Measurements from ENCODE around the gene CD34.
"Not testable (repeated sequence)": the region's sequence is repeated elsewhere in the genome, so short reads cannot be mapped to it uniquely, and the experiment has no call there.

CD34 gene

DNA sequence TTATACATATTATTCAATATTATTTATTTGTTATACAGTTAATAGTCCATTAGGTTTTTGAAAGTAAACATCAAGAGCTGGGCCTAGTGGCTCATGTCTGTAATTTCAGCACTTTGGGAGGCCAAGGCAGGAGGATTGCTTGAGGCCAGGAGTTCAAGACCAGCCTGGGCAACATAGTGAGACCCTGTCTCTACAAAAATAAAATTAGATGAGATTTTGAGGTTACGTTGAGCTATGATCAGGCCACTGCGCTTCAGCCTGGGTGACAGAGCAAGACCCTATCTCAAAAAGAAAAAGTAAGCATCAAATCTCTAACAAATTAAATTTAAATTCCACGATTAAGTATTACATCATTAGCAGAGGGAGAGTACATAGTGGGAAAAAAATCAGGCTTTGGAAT, 15.0 kb upstream of the CD34 start:
- DNase-seq: not testable (repeated sequence)

DNA sequence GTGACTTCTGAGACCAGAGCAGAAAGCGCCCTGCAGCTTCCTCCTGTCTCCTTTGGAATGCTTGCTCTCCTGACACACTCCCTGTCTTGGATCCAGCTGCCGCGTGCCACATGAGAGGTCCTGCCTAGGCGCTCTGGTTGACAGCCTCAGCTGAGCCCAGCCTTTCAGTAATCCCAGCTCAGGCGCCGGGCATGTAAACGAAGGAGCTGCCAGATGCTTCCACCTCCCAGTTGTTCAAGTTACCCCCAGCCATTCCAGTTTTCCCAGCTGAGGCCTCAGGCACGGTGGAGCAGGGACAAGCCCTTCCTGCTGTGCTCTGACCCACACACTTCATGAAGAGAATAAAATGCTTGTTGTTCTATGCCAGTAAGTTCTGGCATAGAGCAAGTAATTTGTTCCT, 14.3 kb upstream of the CD34 start:
- no peak for DNase-seq

DNA sequence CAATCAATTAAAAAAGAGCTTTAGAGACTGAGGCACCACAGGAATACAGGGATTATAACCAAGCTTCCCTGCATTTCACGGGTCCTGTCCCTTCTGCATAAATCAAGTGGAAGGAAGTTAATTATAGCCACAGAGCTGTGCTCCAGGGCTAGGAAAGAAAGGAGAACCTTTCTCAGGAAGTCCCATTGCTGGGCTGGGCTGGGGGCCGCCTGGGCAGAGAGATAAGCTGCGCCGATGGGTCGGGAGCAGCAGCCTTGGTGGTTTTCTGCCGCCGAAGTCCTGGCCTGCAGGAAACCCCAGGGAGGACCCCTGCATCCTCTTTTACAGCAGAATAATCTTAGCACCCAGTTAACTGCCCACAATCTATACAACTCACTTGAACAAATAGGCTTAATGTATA, 12.6 kb upstream of the CD34 start:
- no peak for DNase-seq

DNA sequence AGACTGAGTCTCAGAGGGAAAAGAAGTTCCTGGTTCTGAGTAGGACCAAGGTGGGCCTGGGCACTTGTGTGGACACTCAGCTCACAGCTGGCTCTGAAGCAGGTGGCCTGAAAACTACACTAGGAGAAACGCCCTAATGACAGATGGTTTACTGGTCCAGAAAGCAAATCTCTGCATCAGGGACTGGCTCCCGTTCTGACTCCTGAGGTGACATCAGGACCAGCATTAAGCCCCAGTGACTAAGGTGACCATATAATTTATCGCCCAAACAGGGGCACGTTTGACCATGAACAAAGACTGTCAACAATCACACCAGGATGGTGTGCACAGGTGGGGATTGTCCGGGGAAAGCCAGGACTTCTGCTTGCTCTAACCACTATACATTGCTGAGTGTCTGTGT, 12.2 kb upstream of the CD34 start:
- DNase-seq: no peak

DNA sequence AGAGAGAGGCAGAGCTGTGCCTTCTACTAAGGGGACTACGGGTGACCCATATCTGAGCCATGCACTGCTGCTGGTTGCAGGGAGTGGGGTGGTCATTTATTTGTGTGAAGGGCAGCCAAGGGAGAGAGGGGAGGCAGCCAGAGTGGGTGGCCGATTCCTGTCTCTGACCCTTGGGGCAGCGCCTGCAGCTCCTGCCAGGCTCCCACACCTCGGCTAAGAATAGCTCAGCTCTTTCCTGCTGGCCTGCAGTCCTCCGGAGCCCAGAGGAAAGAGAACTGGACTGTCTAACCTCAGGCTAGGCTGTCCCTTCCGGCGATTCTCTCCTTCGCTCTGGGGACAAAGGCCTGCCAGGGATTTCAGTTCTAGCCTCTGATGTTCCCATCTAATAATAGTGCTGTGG, 11.6 kb upstream of the CD34 start:
- no peak for DNase-seq

DNA sequence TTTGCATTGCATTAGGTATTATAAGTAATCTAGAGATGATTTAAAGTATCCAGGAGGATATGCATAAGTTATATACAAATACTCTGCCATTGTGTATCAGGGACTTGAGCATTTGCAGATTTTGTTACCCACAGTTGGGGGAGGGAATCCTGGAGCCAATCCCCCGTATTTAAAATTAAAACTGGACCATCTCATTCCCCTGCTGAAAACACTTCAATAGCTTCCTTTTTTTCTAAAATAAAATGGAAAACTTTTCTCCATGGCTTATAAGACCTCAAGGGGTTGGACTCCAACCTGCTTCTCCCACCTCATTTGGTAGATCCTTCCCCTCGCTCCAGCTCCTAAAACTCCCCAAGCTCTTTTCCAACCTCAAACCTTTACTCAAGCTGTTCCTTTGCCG, 10.4 kb upstream of the CD34 start:
- no peak for DNase-seq

DNA sequence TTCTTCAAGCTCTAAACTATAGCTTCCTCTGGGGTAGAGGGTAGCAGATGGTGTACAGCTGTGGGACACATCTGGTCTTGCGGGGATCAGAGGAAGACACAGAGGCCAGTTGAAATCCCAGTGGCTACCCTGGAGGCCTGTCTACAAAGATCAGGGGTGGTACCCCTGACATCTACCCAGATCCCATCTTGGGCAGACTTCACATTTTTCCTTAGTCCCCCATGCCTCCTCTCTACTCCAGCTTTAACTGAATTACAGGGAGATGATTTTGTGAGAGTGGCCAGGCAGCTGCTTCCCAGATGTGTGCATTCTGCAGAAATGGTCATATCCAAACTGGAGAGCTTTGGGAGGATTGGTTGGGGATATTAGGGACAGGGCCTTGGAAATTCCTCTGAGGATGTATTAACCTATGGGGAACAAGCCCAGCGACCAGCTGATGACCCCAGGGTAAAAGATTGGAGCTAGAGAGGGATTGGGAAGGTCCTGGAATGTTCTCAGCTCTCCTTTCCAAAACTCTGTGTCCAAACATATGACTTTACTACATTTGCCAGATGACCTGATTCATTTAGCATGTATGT, 9.6 kb upstream of the CD34 start:
- DNase-seq: no peak

DNA sequence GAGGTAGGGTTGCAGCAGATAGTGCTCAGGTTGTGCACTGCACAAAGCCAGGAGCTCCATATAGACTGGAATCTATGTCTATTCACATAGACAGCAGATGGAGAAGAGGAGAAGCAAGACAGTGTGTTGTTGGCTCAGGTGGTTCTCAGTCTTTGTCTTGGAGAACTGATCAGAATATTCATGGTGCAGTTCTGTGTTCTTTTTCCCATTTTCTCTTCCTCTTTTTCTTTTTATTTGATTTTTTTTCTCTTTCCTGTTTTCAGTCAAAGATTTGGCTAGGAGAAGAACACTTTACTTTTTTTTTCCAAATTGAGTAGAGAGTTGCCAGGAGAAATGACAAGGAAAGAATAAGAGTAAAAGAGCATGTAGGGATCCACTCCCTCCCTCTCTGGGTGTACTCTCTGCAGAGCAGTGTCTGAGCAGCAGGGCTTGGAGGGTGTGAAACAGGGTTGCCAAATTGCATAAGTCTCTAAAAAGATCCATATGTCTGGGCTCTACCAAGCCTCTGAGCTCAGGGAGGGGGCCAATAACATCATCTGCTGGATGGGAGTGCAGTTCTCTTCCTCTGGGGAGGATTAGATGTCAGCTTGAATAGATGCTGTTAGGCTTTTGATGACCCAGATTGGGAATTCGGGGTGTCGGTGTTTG, 8.7 kb upstream of the CD34 start:
- DNase-seq: no peak

DNA sequence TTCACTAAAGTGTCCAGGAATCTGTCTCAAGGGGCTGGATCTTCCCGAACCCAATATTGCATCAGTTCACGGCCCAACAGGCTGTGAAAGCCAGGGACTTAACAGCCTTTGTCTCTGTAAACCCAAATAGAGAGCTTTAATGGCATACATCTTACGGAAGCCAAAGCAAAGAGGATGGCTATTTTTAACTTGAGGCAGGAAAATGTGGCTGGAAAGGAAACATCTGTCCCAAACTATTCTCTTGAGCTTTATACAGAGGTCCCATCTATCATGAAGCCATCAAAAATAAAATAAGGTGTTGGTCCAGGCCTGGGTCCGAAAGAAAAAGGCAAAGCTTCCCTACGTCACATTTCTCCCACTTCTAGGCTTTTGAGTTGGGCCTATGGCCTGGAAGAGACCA, 7.7 kb upstream of the CD34 start:
- DNase-seq: no peak

DNA sequence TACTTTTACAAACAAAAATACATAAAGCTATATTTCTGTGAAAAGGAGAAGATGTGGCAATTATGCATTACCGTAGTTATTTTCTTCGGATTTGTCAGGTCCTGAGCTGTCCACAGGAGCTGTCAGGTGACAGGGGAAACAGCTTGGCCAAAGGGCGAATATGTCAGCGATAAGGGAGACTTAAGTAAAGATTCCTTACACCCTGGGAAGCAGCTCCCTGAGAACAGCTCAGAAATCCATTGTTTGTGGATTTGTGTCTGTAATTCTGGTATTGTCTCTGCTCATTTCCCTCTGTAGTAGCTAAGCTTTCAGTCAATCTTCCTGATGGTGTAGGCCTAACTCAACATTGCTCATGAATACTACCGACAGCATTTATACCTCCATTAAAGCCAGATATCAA, 7.1 kb upstream of the CD34 start:
- no peak for DNase-seq

DNA sequence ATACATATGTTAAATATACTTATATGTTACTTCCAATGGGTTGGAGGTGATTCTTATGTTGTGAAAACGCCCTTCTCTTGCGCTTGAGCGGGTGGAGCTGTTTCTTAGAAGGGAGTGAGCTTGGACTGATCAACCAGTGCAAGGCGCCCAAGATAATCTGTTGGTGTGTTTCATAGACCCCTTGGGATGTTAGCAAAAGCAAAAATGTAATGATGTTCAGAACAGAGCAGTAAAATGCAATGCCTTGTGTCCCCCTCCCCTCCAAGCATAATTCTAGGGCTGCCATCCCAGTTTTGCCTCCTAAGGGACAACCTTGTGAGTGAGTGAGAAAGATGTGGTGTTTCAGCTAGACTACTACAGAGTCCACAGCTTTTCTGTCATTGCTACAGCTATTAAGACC, 6.2 kb upstream of the CD34 start:
- no peak for DNase-seq

DNA sequence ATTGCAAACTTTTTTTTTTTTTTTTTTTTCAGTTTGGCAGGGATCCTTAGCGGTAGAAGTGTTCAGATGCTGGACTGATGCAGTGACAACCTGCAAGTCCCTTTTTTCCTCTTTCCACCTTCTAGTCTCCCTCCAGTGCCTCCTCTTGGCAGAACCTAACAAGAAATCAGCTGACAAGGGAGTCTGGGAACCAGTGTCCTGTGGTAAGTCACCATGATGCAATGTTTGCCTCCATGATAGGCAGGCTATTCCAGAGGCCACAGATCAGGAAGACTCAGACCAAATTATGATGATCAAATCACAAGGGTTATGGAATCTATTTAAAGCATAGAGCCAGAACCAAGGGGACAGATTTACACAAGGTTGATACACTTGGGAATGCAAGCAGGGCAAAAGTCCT, 3.0 kb upstream of the CD34 start:
- DNase-seq: no peak

DNA sequence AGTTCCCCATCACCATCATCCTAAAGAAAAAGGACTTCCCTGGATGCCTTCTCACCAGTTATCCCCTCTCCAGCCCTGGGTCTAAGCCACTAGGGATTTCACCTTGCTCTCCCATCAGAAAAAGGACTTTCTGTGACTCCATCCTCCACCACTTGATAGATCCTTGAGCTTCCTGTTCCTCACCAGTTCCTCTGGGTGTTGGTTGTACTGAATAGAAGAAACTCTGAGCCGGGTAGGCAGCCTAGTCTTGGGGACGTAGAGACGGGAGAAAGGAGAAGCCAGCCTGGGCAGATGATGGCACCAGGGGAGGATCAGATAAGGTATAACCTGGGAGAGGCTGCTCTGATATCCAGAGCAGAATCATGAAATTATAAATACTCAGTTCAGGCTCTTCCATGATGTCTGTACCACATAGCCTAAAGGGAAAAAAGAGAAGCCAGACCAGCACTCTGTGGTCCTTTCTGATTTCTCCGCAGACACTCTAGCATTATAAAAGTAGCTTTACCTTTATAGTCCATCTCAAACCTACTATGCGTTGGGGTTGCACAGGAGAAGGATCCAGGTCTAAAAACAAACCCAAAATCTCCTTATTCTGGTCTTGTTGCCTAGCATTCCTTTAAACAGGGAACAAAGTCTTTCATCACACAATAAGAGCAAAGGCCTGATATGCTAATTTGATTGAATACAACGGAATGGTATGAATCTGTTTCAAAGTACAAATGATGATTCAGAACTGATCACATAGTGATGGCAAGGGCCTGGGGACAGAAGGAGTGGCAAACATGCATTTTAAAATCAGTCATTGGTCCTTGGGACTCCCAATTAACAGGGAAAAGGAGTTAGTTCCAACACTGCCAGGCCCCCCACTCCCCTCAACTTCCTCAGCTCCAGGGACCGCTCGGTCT, 1.2 kb upstream of the CD34 start:
- no peak for DNase-seq

DNA sequence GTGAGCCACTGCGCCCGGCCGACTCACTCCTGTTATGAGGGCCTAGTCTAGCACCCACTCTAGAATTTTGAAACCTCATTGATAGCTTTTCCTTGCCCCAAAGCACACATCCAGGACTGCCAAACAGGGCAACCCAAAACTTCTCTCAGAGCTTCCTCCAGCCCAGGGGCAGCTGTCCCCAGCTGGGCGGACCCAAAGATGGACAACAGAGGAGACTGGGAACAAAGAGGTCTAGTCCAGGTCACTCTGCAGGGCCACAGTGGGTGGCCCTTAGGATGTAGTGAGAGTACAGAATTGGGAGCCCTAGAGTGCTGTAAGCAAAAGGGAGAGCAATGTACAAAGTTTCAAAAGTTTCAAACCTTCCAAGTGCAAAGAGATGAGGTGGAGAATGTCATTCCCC, 1.2 kb downstream of the CD34 start:
- no peak for DNase-seq

DNA sequence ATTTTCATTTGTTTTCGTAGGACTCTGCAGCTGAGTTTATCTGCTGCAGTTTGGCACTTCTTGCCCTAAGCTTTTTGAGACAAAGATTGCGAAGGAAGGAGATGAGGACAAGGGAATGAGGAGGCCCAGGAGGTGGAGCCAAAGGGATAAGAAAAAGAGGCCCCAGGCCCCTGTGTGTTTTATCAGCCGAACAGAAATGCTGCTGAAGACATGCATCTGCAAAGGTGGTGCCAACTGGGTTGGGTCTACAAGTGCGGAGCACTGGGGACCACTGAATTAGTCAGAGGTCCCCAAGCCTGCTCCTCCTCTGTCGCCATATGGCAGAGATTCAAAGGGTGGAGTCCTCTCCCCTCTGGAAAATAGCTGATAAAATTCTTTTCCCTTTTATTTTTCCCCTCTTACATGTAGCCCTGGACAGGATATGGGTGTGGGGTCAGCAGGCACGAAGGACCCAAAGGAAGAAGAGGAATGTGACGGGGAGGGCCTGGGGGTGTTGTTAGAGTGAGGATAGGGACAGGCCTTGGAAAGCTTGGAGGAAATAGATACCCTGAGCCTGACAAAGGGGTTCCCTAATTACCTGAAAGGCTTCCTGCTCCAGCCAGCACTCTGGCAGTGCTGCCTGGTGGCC, 2.7 kb downstream of the CD34 start:
- no peak for DNase-seq

DNA sequence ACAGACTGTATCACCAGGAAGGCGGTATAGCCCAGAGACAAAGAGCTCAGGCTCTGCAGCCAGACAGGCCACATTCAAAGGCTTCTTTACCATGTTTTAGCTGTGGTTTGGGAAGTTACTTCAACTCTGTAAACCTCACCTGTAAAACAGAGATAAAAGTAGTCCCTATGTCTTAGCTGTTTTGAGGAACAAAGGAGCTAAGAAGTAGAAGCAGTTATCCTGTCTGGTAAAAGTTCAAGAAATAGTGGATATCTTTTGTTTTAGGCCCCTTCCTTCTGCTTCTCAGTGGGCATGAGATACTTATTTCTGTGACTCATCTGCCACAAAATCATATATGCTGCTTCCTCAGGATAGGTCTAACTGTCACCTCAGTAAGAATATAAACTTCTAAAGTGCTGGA, 6.5 kb downstream of the CD34 start:
- DNase-seq: no peak

DNA sequence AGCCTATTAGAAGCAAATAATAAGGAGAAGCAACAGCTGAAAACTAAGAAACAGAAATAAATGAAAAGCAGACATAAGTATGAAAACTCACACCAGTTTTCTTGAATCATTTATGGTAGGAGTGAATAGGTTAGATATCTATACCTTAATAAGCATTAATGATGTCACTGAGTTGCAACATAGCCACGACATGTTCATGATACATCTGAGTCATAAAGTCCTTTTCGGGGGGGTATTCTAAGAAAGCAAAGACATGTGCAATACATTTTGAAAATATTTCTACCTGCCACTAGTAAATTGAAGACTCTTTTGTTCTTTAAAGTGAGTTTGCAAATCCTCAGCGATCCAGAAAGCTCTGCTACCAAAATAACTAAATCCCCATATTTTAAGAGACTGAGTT, 7.2 kb downstream of the CD34 start:
- no peak for DNase-seq

DNA sequence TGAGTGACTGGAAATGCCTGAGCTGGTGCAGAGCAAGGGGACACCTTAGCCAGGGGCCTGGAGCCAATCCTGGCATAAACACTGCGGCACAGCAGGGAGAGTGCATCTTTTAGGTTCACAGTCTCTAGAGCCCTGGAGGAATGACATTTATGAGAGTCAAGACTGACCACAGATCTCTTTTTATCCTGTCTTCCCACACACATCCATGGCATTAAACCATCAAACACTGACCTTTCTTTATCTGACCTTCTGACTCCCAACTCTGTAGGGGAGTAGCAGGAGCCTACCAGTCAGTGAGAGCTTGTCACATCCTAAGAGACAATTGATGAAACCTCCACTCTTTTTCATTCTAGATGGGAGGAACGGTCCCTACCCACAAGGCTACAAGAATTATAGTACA, 7.9 kb downstream of the CD34 start:
- DNase-seq: no peak

DNA sequence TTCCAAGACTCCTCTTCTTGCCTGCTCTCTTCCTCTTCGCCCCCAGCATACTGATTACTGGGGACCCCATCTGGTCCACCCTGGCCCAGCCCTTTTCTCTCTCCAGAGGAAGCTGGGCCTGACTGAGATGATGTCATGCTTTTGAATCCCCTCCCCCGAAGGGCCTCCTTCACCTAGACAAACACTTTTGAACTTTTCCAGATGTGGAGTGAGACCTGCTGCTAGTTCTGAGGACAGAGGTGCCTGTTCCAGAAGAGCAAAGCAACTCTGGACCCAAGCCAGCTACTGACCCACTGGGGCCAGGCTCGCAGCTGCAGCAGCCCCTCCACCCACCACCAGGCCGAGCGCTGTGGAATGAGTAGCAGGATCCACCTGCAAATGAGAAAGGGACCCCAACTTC, 8.4 kb downstream of the CD34 start:
- DNase-seq: no peak

DNA sequence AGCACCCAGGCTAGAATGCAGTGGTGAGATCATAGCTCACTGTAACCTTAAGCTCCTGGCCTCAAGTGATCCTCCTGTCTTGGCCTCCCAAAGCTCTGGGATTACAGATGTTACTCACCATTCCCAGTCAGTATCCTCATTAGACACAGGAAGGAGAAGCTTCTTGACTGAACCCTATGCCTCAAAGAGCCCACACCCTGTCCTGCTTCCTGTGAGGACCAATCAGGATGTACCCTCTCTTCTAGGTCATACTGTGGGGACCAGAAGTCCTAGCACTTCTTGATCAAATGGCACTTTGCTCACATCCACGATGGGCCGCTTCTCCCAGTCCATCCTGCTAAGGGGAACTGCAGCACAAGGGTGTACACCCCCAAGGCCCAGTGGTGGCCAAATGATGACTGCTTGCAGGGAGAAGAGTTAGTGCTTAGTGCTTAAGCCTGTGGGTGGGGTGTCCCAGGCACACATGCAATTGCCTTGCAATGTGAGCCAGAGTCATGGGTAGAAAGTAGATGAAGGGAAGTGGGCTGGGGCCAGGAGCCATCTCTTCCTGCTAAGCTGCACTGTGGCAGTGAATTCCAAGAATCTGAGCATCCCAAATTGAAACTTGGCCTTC, 9.8 kb downstream of the CD34 start:
- DNase-seq: no peak

DNA sequence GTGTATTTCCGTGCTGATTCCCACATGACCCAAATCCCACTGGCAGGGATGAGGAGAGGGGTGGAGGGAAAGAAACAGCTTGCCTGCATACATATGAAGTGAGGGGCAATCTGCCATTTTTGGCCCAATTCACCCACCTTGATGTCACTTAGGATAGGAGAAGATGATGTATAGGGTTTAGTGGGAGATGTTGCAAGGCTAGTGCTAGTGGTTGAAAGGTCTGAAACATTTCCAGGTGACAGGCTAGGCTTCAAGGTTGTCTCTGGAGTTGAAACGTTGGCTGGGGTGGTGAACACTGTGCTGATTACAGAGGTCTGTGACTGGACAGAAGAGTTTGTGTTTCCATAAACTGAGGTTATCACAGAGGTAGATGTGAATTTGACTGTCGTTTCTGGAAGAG, 12.1 kb downstream of the CD34 start:
- no peak for DNase-seq

DNA sequence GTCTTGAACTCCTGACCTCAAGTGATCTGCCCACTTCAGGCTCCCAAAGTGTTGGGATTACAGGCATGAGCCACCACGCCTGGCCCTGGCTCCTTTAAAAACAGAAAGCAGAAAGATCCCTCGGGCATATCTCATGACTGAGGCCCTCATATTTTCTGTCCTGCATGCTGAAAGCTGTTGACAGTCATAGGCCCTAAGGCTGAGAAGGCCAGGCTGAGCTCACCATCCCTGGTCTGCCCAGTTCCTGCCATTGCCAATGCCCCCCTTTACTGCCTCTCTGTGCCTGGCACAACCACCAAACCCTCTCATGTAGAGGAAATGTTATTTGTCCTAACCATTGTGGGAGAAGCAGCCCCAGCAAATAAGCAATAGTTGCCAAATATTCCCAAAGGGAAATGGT, 12.7 kb downstream of the CD34 start:
- no peak for DNase-seq

DNA sequence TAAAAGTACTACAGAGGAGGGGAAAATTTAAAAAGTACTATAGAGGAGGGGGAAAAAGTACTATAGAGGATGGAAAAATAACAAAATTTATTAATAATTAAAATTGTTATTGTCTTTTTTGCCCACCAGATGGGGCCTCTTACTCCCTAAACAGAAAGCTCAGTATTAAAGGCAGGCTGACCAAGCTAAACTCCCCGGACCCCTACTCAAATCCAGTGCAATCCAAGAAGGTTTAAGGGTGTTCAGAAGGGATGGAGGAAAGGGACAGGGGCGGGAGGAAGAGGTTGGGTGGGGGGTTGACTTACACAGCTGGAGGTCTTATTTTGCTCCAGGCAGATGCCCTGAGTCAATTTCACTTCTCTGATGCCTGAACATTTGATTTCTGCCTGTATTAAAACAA, 13.7 kb downstream of the CD34 start:
- DNase-seq: no peak

DNA sequence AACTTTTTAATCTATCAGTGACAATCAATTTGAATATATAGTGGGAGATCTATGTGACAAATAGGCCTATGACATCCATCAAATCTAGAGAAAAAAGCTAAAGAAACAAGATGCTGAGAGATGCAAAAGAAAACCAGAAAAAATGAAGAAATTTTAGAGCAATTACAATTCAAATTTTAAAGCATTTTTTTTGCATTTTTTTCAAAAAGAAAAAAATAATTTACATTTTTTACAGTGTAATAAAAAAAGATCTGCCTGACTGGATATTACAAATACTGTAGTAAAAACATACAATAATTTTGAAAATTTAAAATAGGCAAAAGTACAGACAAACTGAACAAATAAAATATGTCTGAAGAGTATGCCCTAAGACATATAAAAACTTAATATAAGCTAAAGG, 14.4 kb downstream of the CD34 start:
- DNase-seq: no peak
